ENCODE measurements around the gene ADAT3.
A peak's percentile ranks its signal among the peaks of the same experiment; 100 is the strongest.

Gene ADAT3

GRCh38 chr19:1907563-1908363, 2.6 kb downstream of the ADAT3 start (continued):
- TF ChIP-seq ZBTB20 (tag by site-specific recombination; IDR thresholded peaks at IDR 0.05) (no peak), ZXDB (tag by site-specific recombination; IDR thresholded peaks at IDR 0.05) (no peak), ZNF112 (tag by site-specific recombination; IDR thresholded peaks at IDR 0.05) (no peak), ZNF16 (tag by site-specific recombination; IDR thresholded peaks at IDR 0.05; ENCODE audit: low read depth) (no peak), ZNF391 (tag by site-specific recombination; IDR thresholded peaks at IDR 0.05; ENCODE audit: borderline replicate concordance, low read depth) (no peak), ZSCAN4 (tag by site-specific recombination; IDR thresholded peaks at IDR 0.05) (no peak), ZNF10 (tag by site-specific recombination; IDR thresholded peaks at IDR 0.05) (no peak), ZNF37A (tag by site-specific recombination; IDR thresholded peaks at IDR 0.05) (no peak), ZNF362 (tag by site-specific recombination; IDR thresholded peaks at IDR 0.05) (no peak), ZNF2 (tag by site-specific recombination; IDR thresholded peaks at IDR 0.05) (no peak), ZBTB11 (tag by site-specific recombination; conservative IDR thresholded peaks at IDR 0.05; ENCODE audit: low read depth) (no peak), KLF8 (tag by site-specific recombination; IDR thresholded peaks at IDR 0.05) (no peak), SALL2 (tag by site-specific recombination; IDR thresholded peaks at IDR 0.05; ENCODE audit: borderline replicate concordance) (no peak), HOXC10 (CRISPR knock-in tag; IDR thresholded peaks at IDR 0.05) (no peak), YY2 (tag by site-specific recombination; IDR thresholded peaks at IDR 0.05) (no peak), KLF16 (tag by site-specific recombination; IDR thresholded peaks at IDR 0.05) (no peak), PRDM2 (tag by site-specific recombination; IDR thresholded peaks at IDR 0.05; ENCODE audit: borderline replicate concordance) (no peak), KLF1 (tag by site-specific recombination; IDR thresholded peaks at IDR 0.05) (0 out of 2 replicates have a peak, but pooled peaks have one; percentile 33), SP2 (tag by site-specific recombination; IDR thresholded peaks at IDR 0.05) (peak; percentile 13; the same call in 1 of the 2 replicates), ZNF266 (tag by site-specific recombination; IDR thresholded peaks at IDR 0.05; ENCODE audit: low read depth) (no peak), ZNF776 (tag by site-specific recombination; IDR thresholded peaks at IDR 0.05; ENCODE audit: borderline replicate concordance) (no peak), ZNF280D (tag by site-specific recombination; IDR thresholded peaks at IDR 0.05) (no peak), KLF10 (tag by site-specific recombination; IDR thresholded peaks at IDR 0.05) (no peak)
